IMR-90 (cell line): ENCODE data around the gene CTSL. TPM values are rescaled to one million over a fixed set of nuclear protein-coding genes. Genes with fewer than 3 reads are reported as not detected.

Source experiments
- ATAC-seq: fragments of 200-7000 bp; cut with Tn5 transposase; 2 replicates; pipeline ENCODE4 v1.9.1; 2020; ENCODE audit warnings: low read depth, mild to moderate bottlenecking, moderate library complexity
- BruUV-seq: library from RNA; stranded (reverse); fragments of 400-500 nt; replicated peaks from 2 replicates; lab custom pipeline; 2021; lab: Mats Ljungman, UMichigan
- CTCF ChIA-PET: fragments of 300-600 bp; formaldehyde crosslinking; extraction: SDS; loops from one replicate; lab custom pipeline; 2021; ENCODE audit warnings: antibody characterized with exemption; lab: Yijun Ruan, JAX
- POLR2A ChIA-PET: fragments of 300-600 bp; sonication (Branson Sonifier 250); formaldehyde crosslinking; loops from one replicate; lab custom pipeline; 2022; ENCODE audit warnings: antibody characterized with exemption; ENCODE audit not compliant: unreplicated experiment; lab: Charles Lee
- DNase-seq: peaks from one replicate; pipeline ENCODE4 v3.0.0; 2013
- H2AFZ ChIP-seq: replicated peaks from 2 replicates; pipeline ENCODE3; 2013; ENCODE audit warnings: low read length, mild to moderate bottlenecking; ENCODE audit not compliant: poor library complexity
- H2AK5ac ChIP-seq: 2 replicates; pipeline ENCODE4 v1.6.1; 2013; ENCODE audit warnings: low read depth, low read length, inconsistent platforms
- H2AK9ac ChIP-seq: replicated peaks from 2 replicates; pipeline ENCODE3; 2013; ENCODE audit warnings: mild to moderate bottlenecking, low read depth, low read length, moderate library complexity; ENCODE audit not compliant: poor library complexity
- H2BK120ac ChIP-seq: 2 replicates; pipeline ENCODE4 v1.6.1; 2013; ENCODE audit warnings: low read depth, low read length, inconsistent platforms
- H2BK15ac ChIP-seq: 3 replicates; pipeline ENCODE4 v1.6.1; 2013; ENCODE audit warnings: low read depth, low read length, inconsistent platforms
- H2BK20ac ChIP-seq: 2 replicates; pipeline ENCODE4 v1.6.1; 2013; ENCODE audit warnings: low read depth, mild to moderate bottlenecking, inconsistent platforms, low read length, moderate library complexity
- H2BK5ac ChIP-seq: 2 replicates; pipeline ENCODE4 v1.6.1; 2013; ENCODE audit warnings: mild to moderate bottlenecking, low read depth, low read length, inconsistent platforms; ENCODE audit not compliant: poor library complexity, severe bottlenecking
- H3K14ac ChIP-seq: replicated peaks from 2 replicates; pipeline ENCODE4 v1.6.1; 2013; ENCODE audit warnings: low read depth, low read length, inconsistent platforms
- H3K18ac ChIP-seq: 2 replicates; pipeline ENCODE4 v1.6.1; 2013; ENCODE audit warnings: low read depth, low read length, control low read depth
- H3K23ac ChIP-seq: 2 replicates; pipeline ENCODE4 v1.6.1; 2013; ENCODE audit warnings: low read depth, low read length, inconsistent platforms
- H3K27ac ChIP-seq: 2 replicates; pipeline ENCODE4 v1.5.1; 2013; ENCODE audit warnings: mild to moderate bottlenecking, control low read depth, low read length; ENCODE audit not compliant: insufficient read depth
- H3K27me3 ChIP-seq: 2 replicates; pipeline ENCODE4 v1.6.1; 2013; ENCODE audit warnings: low read length; ENCODE audit not compliant: control insufficient read depth, insufficient read depth
- H3K36me3 ChIP-seq: 2 replicates; pipeline ENCODE4 v1.6.1; 2013; ENCODE audit warnings: low read length, mixed read lengths; ENCODE audit not compliant: control insufficient read depth, insufficient read depth
- H3K4ac ChIP-seq: 2 replicates; pipeline ENCODE4 v1.6.1; 2013; ENCODE audit warnings: low read depth, low read length, inconsistent platforms
- H3K4me1 ChIP-seq: 2 replicates; pipeline ENCODE4 v1.6.1; 2013; ENCODE audit warnings: low read length, mixed read lengths; ENCODE audit not compliant: control insufficient read depth, insufficient read depth
- H3K4me2 ChIP-seq: 2 replicates; pipeline ENCODE4 v1.6.1; 2013; ENCODE audit warnings: low read depth, mild to moderate bottlenecking, control low read depth, low read length, moderate library complexity
- H3K4me3 ChIP-seq: 2 replicates; pipeline ENCODE4 v1.5.1; 2013; ENCODE audit warnings: low read depth, mild to moderate bottlenecking, control low read depth, low read length, moderate library complexity; ENCODE audit not compliant: insufficient read depth
- H3K56ac ChIP-seq: 2 replicates; pipeline ENCODE4 v1.6.1; 2013; ENCODE audit warnings: low read length, inconsistent platforms; ENCODE audit not compliant: insufficient read depth; ENCODE audit errors: extremely low read depth
- H3K79me1 ChIP-seq, 2 experiments: 2 replicates each; pipeline ENCODE4 v1.6.1; 2013; ENCODE audit warnings: low read length in 2 of 2, inconsistent platforms in 1 of 2, low read depth in 1 of 2
- H3K9ac ChIP-seq: 2 replicates; pipeline ENCODE4 v1.6.1; 2013; ENCODE audit warnings: low read depth, low read length, control low read depth
- H3K9me1 ChIP-seq: 2 replicates; pipeline ENCODE4 v1.6.1; 2013; ENCODE audit warnings: low read length, inconsistent platforms; ENCODE audit not compliant: insufficient read depth
- H3K9me3 ChIP-seq: 2 replicates; pipeline ENCODE4 v1.6.1; 2013; ENCODE audit warnings: low read length; ENCODE audit not compliant: control insufficient read depth, insufficient read depth
- H4K20me1 ChIP-seq: 2 replicates; pipeline ENCODE4 v1.6.1; 2013; ENCODE audit warnings: low read length, inconsistent platforms; ENCODE audit not compliant: insufficient read depth
- H4K5ac ChIP-seq: 2 replicates; pipeline ENCODE4 v1.6.1; 2013; ENCODE audit warnings: mild to moderate bottlenecking, low read depth, low read length, control low read depth
- H4K8ac ChIP-seq, 2 experiments: 2 replicates each; pipeline ENCODE4 v1.6.1; 2013; ENCODE audit warnings: low read depth in 2 of 2, low read length in 2 of 2, control low read depth in 1 of 2, inconsistent platforms in 1 of 2
- H4K91ac ChIP-seq: 2 replicates; pipeline ENCODE4 v1.6.1; 2013; ENCODE audit warnings: low read depth, low read length, inconsistent platforms; ENCODE audit not compliant: insufficient read depth
- BHLHE40 ChIP-seq: fragments of 150-350 bp; IDR thresholded peaks from 2 replicates; pipeline ENCODE4 v1.6.1; 2016; ENCODE audit warnings: mild to moderate bottlenecking, low read depth, low read length
- CEBPB ChIP-seq: IDR thresholded peaks from 2 replicates; pipeline ENCODE4 v1.6.1; 2012; ENCODE audit warnings: low read depth, low read length, improper control_type of control experiment
- CHD1 ChIP-seq: IDR thresholded peaks from 2 replicates; pipeline ENCODE4 v1.6.1; 2012; ENCODE audit warnings: low read depth, low read length, improper control_type of control experiment
- FOS ChIP-seq: fragments of 150-350 bp; IDR thresholded peaks from 2 replicates; pipeline ENCODE4 v1.6.1; 2016; ENCODE audit warnings: low read depth, low read length
- MAFK ChIP-seq: IDR thresholded peaks from 2 replicates; pipeline ENCODE4 v1.6.1; 2012; ENCODE audit warnings: low read depth, low read length, improper control_type of control experiment
- MAZ ChIP-seq: IDR thresholded peaks from 2 replicates; pipeline ENCODE4 v1.6.1; 2012; ENCODE audit warnings: low read depth, mild to moderate bottlenecking, low read length, improper control_type of control experiment, moderate library complexity, borderline replicate concordance
- MXI1 ChIP-seq: IDR thresholded peaks from 2 replicates; pipeline ENCODE4 v1.6.1; 2012; ENCODE audit warnings: low read depth, mild to moderate bottlenecking, low read length, moderate library complexity, borderline replicate concordance
- NFE2L2 ChIP-seq: fragments of 150-350 bp; IDR thresholded peaks from 2 replicates; pipeline ENCODE4 v1.6.1; 2016; ENCODE audit warnings: low read depth, mild to moderate bottlenecking, low read length
- POLR2A ChIP-seq: IDR thresholded peaks from 2 replicates; pipeline ENCODE4 v1.6.1; 2012; ENCODE audit warnings: mild to moderate bottlenecking, low read depth, low read length
- RAD21 ChIP-seq: IDR thresholded peaks from 2 replicates; pipeline ENCODE4 v1.6.1; 2012; ENCODE audit warnings: low read length, improper control_type of control experiment
- RFX5 ChIP-seq: IDR thresholded peaks from 2 replicates; pipeline ENCODE4 v1.8.0; 2012; ENCODE audit warnings: low read depth, mild to moderate bottlenecking, low read length, moderate library complexity
- SMC3 ChIP-seq: fragments of 150-350 bp; IDR thresholded peaks from 2 replicates; pipeline ENCODE4 v1.6.1; 2016; ENCODE audit warnings: low read depth, mild to moderate bottlenecking, antibody characterized with exemption, low read length, moderate library complexity
- WGBS, 2 experiments: methylation state at CpG; one replicate each; pipeline versions ENCODE4 v1.1.5 to v1.1.7; 2013; ENCODE audit warnings: missing lambda C conversion rate in 2 of 2; ENCODE audit not compliant: insufficient read length in 1 of 2; ENCODE audit errors: extremely low coverage in 2 of 2; 5-methylcytosine and 5-hydroxymethylcytosine counted together
- dilution Hi-C: fragments of 300-500 bp; cut with HindIII; formaldehyde crosslinking; loops from one replicate; pipeline ENCODE4 v1.14.3; 2018; ENCODE audit warnings: low sequenced_read_pairs; ENCODE audit not compliant: unreplicated experiment
- in situ Hi-C: fragments of 300-500 bp; cut with MboI; formaldehyde crosslinking; loops from 3 replicates; pipeline ENCODE4 v1.14.3; 2019; ENCODE audit warnings: low sequenced_read_pairs, inconsistent platforms, mixed read lengths
- intact Hi-C: fragments of 100-400 bp; cut with micrococcal nuclease; formaldehyde crosslinking; loops from 2 replicates; pipeline ENCODE4 v1.10.0; 2022
- polyA plus RNA-seq, 3 experiments: library from polyadenylated mRNA; depleted of rRNA; stranded (reverse); fragments of >200 nt; gene quantifications; 2 replicates each; pipeline ENCODE4 v1.2.3, GENCODE V29; 2012; ENCODE audit warnings: low replicate concordance in 1 of 3
- total RNA-seq: library from RNA; depleted of rRNA; stranded (reverse); fragments of >200 nt; gene quantifications from 2 replicates; pipeline ENCODE4 v1.2.3, GENCODE V29; 2012
- TF ChIP-seq, protein P1 (sequence below): conservative IDR thresholded peaks from 2 replicates; pipeline ENCODE4 v1.5.1; 2012; ENCODE audit warnings: mild to moderate bottlenecking, low read depth, low read length, improper control_type of control experiment
- TF ChIP-seq, protein P2 (sequence below): fragments of 150-350 bp; IDR thresholded peaks from 2 replicates; pipeline ENCODE4 v1.6.1; 2017; ENCODE audit warnings: mild to moderate bottlenecking, antibody characterized with exemption, low read length, low read depth
- TF ChIP-seq, protein P3 (sequence below): fragments of 150-350 bp; IDR thresholded peaks from 2 replicates; pipeline ENCODE4 v1.6.1; 2016; ENCODE audit warnings: low read depth, mild to moderate bottlenecking, low read length, moderate library complexity, borderline replicate concordance

CTSL gene
- total and polyA plus RNA-seq, 2 of the 4 experiments (the other 2 are of a cell fraction), result 57.0 to 112 TPM

DNA sequence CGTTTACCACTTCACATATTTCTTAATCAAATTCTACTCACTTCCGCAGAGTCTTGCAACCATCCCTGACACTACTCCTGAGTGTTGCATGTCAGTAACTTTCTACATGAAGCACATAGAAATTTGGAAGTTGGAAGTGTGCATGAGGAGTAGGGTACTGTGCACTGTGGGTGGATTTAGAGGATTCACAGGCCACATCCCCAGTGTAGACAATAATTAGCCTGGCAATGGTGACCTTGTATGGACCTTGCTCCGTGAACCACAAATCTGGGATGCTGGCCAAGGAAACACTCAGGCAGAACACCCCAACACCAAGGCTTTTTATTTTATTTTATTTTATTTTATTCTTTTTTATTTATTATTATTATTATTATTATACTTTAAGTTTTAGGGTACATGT is 25.5 kb downstream of the CTSL start:
- ATAC-seq, result no peak
- Histone ChIP-seq H2BK5ac (no peak overlapping the region), H4K8ac (no peak overlapping the region), H2BK120ac (no peak overlapping the region), H3K27ac (no peak overlapping the region), H3K36me3 (no peaks in the 10 kb centered on the region), H3K56ac (no peak overlapping the region), H3K4me2 (no peak overlapping the region), H3K4ac (no peak overlapping the region), H4K20me1 (no peaks in the 10 kb centered on the region), H3K4me1 (no peaks in the 10 kb centered on the region), H2BK15ac (no peak overlapping the region), H3K4me3 (no peak overlapping the region), H3K79me1 (no peaks in the 10 kb centered on the region), H3K9me1 (no peaks in the 10 kb centered on the region), H3K9me3 (0 out of 2 replicates have a peak, but pooled peaks cover 1% of the 10 kb centered on the region), H3K27me3 (peaks cover 5% of the 10 kb centered on the region; the same call in 1 of the 2 replicates), H2AK5ac (no peak overlapping the region), H3K9ac (no peak overlapping the region), H3K14ac (no peak overlapping the region), H3K23ac (no peak overlapping the region), H2BK20ac (no peak overlapping the region), H3K18ac (no peak overlapping the region), H4K5ac (no peak overlapping the region), H4K91ac (no peak overlapping the region), H2AFZ (no peak overlapping the region), H2AK9ac (no peak overlapping the region)
- DNase-seq, result no peak
- POLR2A ChIA-PET, result no interaction called here
- no TSS peak for BruUV-seq
- in situ Hi-C loops, result no loop called here
- CTCF ChIA-PET, result no interaction called here
- dilution Hi-C loops, result no loop called here
- TF ChIP-seq RFX5 (no peak), SMC3 (no peak), MAZ (no peak), FOS (no peak), CEBPB (no peak), RAD21 (no peak), CHD1 (no peak), MXI1 (no peak), POLR2A (no peak), MAFK (no peak), NFE2L2 (no peak), BHLHE40 (no peak)
- TF ChIP-seq, protein P1, sequence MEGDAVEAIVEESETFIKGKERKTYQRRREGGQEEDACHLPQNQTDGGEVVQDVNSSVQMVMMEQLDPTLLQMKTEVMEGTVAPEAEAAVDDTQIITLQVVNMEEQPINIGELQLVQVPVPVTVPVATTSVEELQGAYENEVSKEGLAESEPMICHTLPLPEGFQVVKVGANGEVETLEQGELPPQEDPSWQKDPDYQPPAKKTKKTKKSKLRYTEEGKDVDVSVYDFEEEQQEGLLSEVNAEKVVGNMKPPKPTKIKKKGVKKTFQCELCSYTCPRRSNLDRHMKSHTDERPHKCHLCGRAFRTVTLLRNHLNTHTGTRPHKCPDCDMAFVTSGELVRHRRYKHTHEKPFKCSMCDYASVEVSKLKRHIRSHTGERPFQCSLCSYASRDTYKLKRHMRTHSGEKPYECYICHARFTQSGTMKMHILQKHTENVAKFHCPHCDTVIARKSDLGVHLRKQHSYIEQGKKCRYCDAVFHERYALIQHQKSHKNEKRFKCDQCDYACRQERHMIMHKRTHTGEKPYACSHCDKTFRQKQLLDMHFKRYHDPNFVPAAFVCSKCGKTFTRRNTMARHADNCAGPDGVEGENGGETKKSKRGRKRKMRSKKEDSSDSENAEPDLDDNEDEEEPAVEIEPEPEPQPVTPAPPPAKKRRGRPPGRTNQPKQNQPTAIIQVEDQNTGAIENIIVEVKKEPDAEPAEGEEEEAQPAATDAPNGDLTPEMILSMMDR, result no peak
- TF ChIP-seq, protein P2, sequence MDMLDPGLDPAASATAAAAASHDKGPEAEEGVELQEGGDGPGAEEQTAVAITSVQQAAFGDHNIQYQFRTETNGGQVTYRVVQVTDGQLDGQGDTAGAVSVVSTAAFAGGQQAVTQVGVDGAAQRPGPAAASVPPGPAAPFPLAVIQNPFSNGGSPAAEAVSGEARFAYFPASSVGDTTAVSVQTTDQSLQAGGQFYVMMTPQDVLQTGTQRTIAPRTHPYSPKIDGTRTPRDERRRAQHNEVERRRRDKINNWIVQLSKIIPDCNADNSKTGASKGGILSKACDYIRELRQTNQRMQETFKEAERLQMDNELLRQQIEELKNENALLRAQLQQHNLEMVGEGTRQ, result no peak
- TF ChIP-seq, protein P3, sequence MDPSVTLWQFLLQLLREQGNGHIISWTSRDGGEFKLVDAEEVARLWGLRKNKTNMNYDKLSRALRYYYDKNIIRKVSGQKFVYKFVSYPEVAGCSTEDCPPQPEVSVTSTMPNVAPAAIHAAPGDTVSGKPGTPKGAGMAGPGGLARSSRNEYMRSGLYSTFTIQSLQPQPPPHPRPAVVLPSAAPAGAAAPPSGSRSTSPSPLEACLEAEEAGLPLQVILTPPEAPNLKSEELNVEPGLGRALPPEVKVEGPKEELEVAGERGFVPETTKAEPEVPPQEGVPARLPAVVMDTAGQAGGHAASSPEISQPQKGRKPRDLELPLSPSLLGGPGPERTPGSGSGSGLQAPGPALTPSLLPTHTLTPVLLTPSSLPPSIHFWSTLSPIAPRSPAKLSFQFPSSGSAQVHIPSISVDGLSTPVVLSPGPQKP, result no peak
- intact Hi-C loops, result no loop called here
- WGBS, 2 experiments, result no CpG with 5 or more reads among the region's 3 CpGs
